Keratinocyte (primary cell): Measurements from ENCODE around the gene STKLD1. TPM values are rescaled to one million over a fixed set of nuclear protein-coding genes. Genes with fewer than 3 reads are reported as not detected.

Experiments
- DNase-seq: peaks from one replicate; pipeline ENCODE4 v3.0.0-alpha.2; 2011; ENCODE audit warnings: low read depth, missing footprints, low spot score
- FAIRE-seq: peaks from 2 replicates; lab custom pipeline; 2011; peaks lifted over from hg19 to GRCh38; lab: Jason Lieb, UNC
- H2AFZ ChIP-seq: 2 replicates; pipeline ENCODE4 v1.6.0; 2012; ENCODE audit warnings: low read length, control low read depth, inconsistent platforms; ENCODE audit not compliant: control insufficient read depth
- H3K27ac ChIP-seq: 2 replicates; pipeline ENCODE4 v1.5.1; 2011; ENCODE audit warnings: low read length; ENCODE audit not compliant: control insufficient read depth, insufficient read depth
- H3K27me3 ChIP-seq: 3 replicates; pipeline ENCODE4 v1.6.0; 2011; ENCODE audit warnings: low read length; ENCODE audit not compliant: control insufficient read depth, insufficient read depth; ENCODE audit errors: extremely low read depth
- H3K36me3 ChIP-seq, 2 experiments: 2 replicates in 1 of 2; 3 replicates in 1 of 2; pipeline ENCODE4 v1.5.1; 2011; ENCODE audit warnings: low read length in 2 of 2, mild to moderate bottlenecking in 1 of 2; ENCODE audit not compliant: control insufficient read depth in 2 of 2, insufficient read depth in 2 of 2; ENCODE audit errors: extremely low read depth in 1 of 2
- H3K4me1 ChIP-seq: 3 replicates; pipeline ENCODE4 v1.5.1; 2011; ENCODE audit warnings: low read length; ENCODE audit not compliant: control insufficient read depth, insufficient read depth; ENCODE audit errors: extremely low read depth
- H3K4me2 ChIP-seq: 3 replicates; pipeline ENCODE4 v1.6.0; 2011; ENCODE audit warnings: low read depth, low read length; ENCODE audit not compliant: control insufficient read depth, insufficient read depth; ENCODE audit errors: extremely low read depth
- H3K4me3 ChIP-seq, 3 experiments: fragments of 200-600 bp in 1 of 3; sonication (generic) in 1 of 3; 2 replicates in 2 of 3; 3 replicates in 1 of 3; pipeline ENCODE4 v1.5.1; 2011 to 2016; ENCODE audit warnings: low read length in 3 of 3, mild to moderate bottlenecking in 3 of 3, control low read depth in 2 of 3, inconsistent platforms in 1 of 3, low read depth in 1 of 3, mixed read lengths in 1 of 3, mixed run types in 1 of 3, moderate library complexity in 1 of 3; ENCODE audit not compliant: control insufficient read depth in 2 of 3, insufficient read depth in 2 of 3; ENCODE audit errors: extremely low read depth in 1 of 3
- H3K79me2 ChIP-seq: 2 replicates; pipeline ENCODE4 v1.6.0; 2012; ENCODE audit warnings: low read length; ENCODE audit not compliant: control insufficient read depth, insufficient read depth
- H3K9ac ChIP-seq: 3 replicates; pipeline ENCODE4 v1.6.0; 2011; ENCODE audit warnings: low read length; ENCODE audit not compliant: control insufficient read depth, insufficient read depth; ENCODE audit errors: extremely low read depth
- H3K9me1 ChIP-seq: 3 replicates; pipeline ENCODE4 v1.6.0; 2011; ENCODE audit warnings: low read length; ENCODE audit not compliant: control insufficient read depth, insufficient read depth; ENCODE audit errors: extremely low read depth
- H3K9me3 ChIP-seq: 2 replicates; pipeline ENCODE4 v1.5.1; 2012; ENCODE audit warnings: low read depth, low read length; ENCODE audit not compliant: control insufficient read depth
- H4K20me1 ChIP-seq: 3 replicates; pipeline ENCODE4 v1.6.0; 2011; ENCODE audit warnings: low read length; ENCODE audit not compliant: control insufficient read depth, insufficient read depth; ENCODE audit errors: extremely low read depth
- CTCF ChIP-seq, 3 experiments: IDR thresholded peaks in 1 of 3; conservative IDR thresholded peaks in 1 of 3; optimal IDR thresholded peaks in 1 of 3; 2 replicates in 2 of 3; 3 replicates in 1 of 3; pipeline versions ENCODE3 to v1.5.1; 2011; ENCODE audit warnings: low read length in 3 of 3, mild to moderate bottlenecking in 3 of 3, moderate library complexity in 2 of 3, control low read depth in 1 of 3, inconsistent platforms in 1 of 3; ENCODE audit not compliant: insufficient read depth in 2 of 3; ENCODE audit errors: extremely low read depth in 1 of 3
- EZH2 ChIP-seq: IDR thresholded peaks from one replicate; pipeline ENCODE4 v1.6.1; 2012; ENCODE audit warnings: inconsistent platforms, mild to moderate bottlenecking, low read length, moderate library complexity
- dilution Hi-C: fragments of 300-500 bp; cut with MboI; formaldehyde crosslinking; loops from one replicate; pipeline ENCODE4 v1.7.0; 2020; ENCODE audit warnings: low sequenced_read_pairs; ENCODE audit not compliant: extremely low pct_ligation_motif_present
- polyA plus RNA-seq, 5 experiments: library from polyadenylated mRNA; depleted of rRNA in 3 of 5; stranded (reverse) in 3 of 5; stranded (forward) in 1 of 5; unstranded in 1 of 5; fragments of >200 nt; gene quantifications; 1 replicate in 1 of 5; 2 replicates in 3 of 5; 3 replicates in 1 of 5; pipeline versions ENCODE4 v1.2.1 to v1.2.3, GENCODE V29; 2011 to 2012; ENCODE audit warnings: missing spikeins in 2 of 5, low read depth in 1 of 5, low replicate concordance in 1 of 5

STKLD1 gene
- polyA plus RNA-seq, 1 donor (not counting 4 experiments of a cell fraction or from before 2014, with no cell fraction given): 0.77 TPM

- Histone ChIP-seq H3K4me1 (peaks cover 19% of the 10 kb centered on the region), H3K9me1 (no peaks in the 10 kb centered on the region), H3K4me2 (peak within 1 kb of the TSS; percentile 97), H3K27me3 (no peaks in the 10 kb centered on the region), H2AFZ (peak within 1 kb of the TSS; percentile 68), H3K27ac (peak within 1 kb of the TSS; percentile 97), H3K9me3 (no peaks in the 10 kb centered on the region), H3K9ac (peak within 1 kb of the TSS; percentile 97), H3K4me3 (peak within 1 kb of the TSS; percentile 86 to 92 (median 92)), H4K20me1 (peaks cover 13% of the 10 kb centered on the region), H3K79me2 (peaks cover 45% of the 10 kb centered on the region), H3K36me3 (peaks cover 55 to 61% of the 10 kb centered on the region in 2 experiments)
- DNase-seq: peak; percentile 80
- FAIRE-seq: no peak
- no peak for TF ChIP-seq CTCF (optimal IDR thresholded peaks at IDR 0.05 in 1 of 3, IDR thresholded peaks at IDR 0.05 in 1 of 3, conservative IDR thresholded peaks at IDR 0.05 in 1 of 3; ENCODE audit: extremely low read depth in 1 of 3, insufficient read depth in 2 of 3, low read length in 3 of 3)
- dilution Hi-C loops: no loop called here
These were observed 28.0 kb upstream of the STKLD1 start, which contains the start of the genes MED22 and RPL7A for GRCh38 chr9:133347985-133348717. Gene MED22 (minus strand): TSS chr9:133348131. CDS start chr9:133346662, 1,469 bp downstream. Gene RPL7A (plus strand): TSS chr9:133348218. CDS start chr9:133348244, 26 bp downstream.

- Histone ChIP-seq H3K4me2 (peak overlapping the region; percentile 97), H3K27me3 (no peaks in the 10 kb centered on the region), H3K4me3 (peak overlapping the region; percentile 86 to 92 (median 92)), H3K4me1 (peaks cover 19% of the 10 kb centered on the region), H3K27ac (peak overlapping the region; percentile 97), H3K79me2 (peaks cover 45% of the 10 kb centered on the region), H2AFZ (no peak overlapping the region), H4K20me1 (peaks cover 13% of the 10 kb centered on the region), H3K9ac (peak overlapping the region; percentile 97), H3K36me3 (peaks cover 53% of the 10 kb centered on the region in 2 experiments), H3K9me1 (no peaks in the 10 kb centered on the region), H3K9me3 (no peaks in the 10 kb centered on the region)
- dilution Hi-C loops: no loop called here
- TF ChIP-seq CTCF (optimal IDR thresholded peaks at IDR 0.05 in 1 of 3, IDR thresholded peaks at IDR 0.05 in 1 of 3, conservative IDR thresholded peaks at IDR 0.05 in 1 of 3; ENCODE audit: extremely low read depth in 1 of 3, insufficient read depth in 2 of 3, low read length in 3 of 3) (no peak), EZH2 (no peak)
- FAIRE-seq (peak; percentile 17), DNase-seq (no peak)
These were observed 27.2 kb upstream of the STKLD1 start for GRCh38 chr9:133348718-133349573.
